ENCODE results near the gene P3R3URF. TPM values are rescaled to one million over a fixed set of nuclear protein-coding genes. Genes with fewer than 3 reads are reported as not detected.

The P3R3URF gene
- total RNA-seq, 2 donors from 2014 or later = not detected

- Mint-ChIP-seq H3K27me3 (ENCODE audit: insufficient read depth) (no peaks in the 10 kb centered on the region), H3K36me3 (ENCODE audit: low read depth) (peaks cover 1% of the 10 kb centered on the region), H3K9me3 (no peaks in the 10 kb centered on the region), H3K27ac (no peak overlapping the region), H3K4me1 (peaks cover 11% of the 10 kb centered on the region), H3K4me3 (no peak overlapping the region)
- no peak overlapping the region for H3K4me3 ChIP-seq (ENCODE audit: low read length)
- H3K36me3 ChIP-seq (ENCODE audit: control insufficient read depth, insufficient read depth, low read length) = no peaks in the 10 kb centered on the region
- no peak overlapping the region for H3K9ac ChIP-seq (ENCODE audit: extremely low read depth, low read length, poor library complexity, severe bottlenecking)
- H3K9me3 ChIP-seq (ENCODE audit: control insufficient read depth, low read length) = no peaks in the 10 kb centered on the region
- no peak for DNase-seq
- H3K27me3 ChIP-seq (ENCODE audit: control insufficient read depth, insufficient read depth, low read length, poor library complexity, severe bottlenecking) = no peaks in the 10 kb centered on the region
- H3K27ac ChIP-seq (ENCODE audit: low read depth, low read length) = no peak overlapping the region
- TF ChIP-seq CTCF (conservative IDR thresholded peaks at IDR 0.05) = no peak
- 90 to 92% methylated on average over 3 of the region's 3 CpGs for WGBS, 2 experiments (ENCODE audit: insufficient coverage in 1 of 2, insufficient read length in 1 of 2)
- H3K4me1 ChIP-seq (ENCODE audit: control insufficient read depth, insufficient read depth, low read length) = no peaks in the 10 kb centered on the region
Observed at GRCh38 chr1:46205141-46205540, 28.9 kb upstream of the P3R3URF start.

- Mint-ChIP-seq H3K27ac (no peak overlapping the region), H3K36me3 (ENCODE audit: low read depth) (peaks cover 1% of the 10 kb centered on the region), H3K4me3 (peak overlapping the region; percentile 83), H3K9me3 (no peaks in the 10 kb centered on the region), H3K4me1 (peaks cover 11% of the 10 kb centered on the region), H3K27me3 (ENCODE audit: insufficient read depth) (no peaks in the 10 kb centered on the region)
- no peak for DNase-seq
- 78 to 82% methylated on average over 3 to 5 of the region's 5 CpGs for WGBS, 2 experiments (ENCODE audit: insufficient coverage in 1 of 2, insufficient read length in 1 of 2)
- TF ChIP-seq CTCF (conservative IDR thresholded peaks at IDR 0.05) = no peak
- Histone ChIP-seq H3K9me3 (ENCODE audit: control insufficient read depth, low read length) (no peaks in the 10 kb centered on the region), H3K4me1 (ENCODE audit: control insufficient read depth, insufficient read depth, low read length) (no peaks in the 10 kb centered on the region), H3K27me3 (ENCODE audit: control insufficient read depth, insufficient read depth, low read length, poor library complexity, severe bottlenecking) (no peaks in the 10 kb centered on the region), H3K9ac (ENCODE audit: extremely low read depth, low read length, poor library complexity, severe bottlenecking) (peak overlapping the region; percentile 34), H3K36me3 (ENCODE audit: control insufficient read depth, insufficient read depth, low read length) (no peaks in the 10 kb centered on the region), H3K27ac (ENCODE audit: low read depth, low read length) (no peak overlapping the region), H3K4me3 (ENCODE audit: low read length) (peak overlapping the region; percentile 90)
Observed at GRCh38 chr1:46204406-46204742, 28.1 kb upstream of the P3R3URF start.

- no peaks in the 10 kb centered on the region for H3K9me3 ChIP-seq (ENCODE audit: control insufficient read depth, low read length)
- H3K27me3 ChIP-seq (ENCODE audit: control insufficient read depth, insufficient read depth, low read length, poor library complexity, severe bottlenecking) = no peaks in the 10 kb centered on the region
- peak overlapping the region; percentile 52 for H3K9ac ChIP-seq (ENCODE audit: extremely low read depth, low read length, poor library complexity, severe bottlenecking)
- peak; percentile 64 for DNase-seq
- peaks cover 11% of the 10 kb centered on the region for H3K4me1 Mint-ChIP-seq
- peak overlapping the region; percentile 83 for H3K4me3 Mint-ChIP-seq
- H3K36me3 Mint-ChIP-seq (ENCODE audit: low read depth) = peaks cover 1% of the 10 kb centered on the region
- H3K36me3 ChIP-seq (ENCODE audit: control insufficient read depth, insufficient read depth, low read length) = no peaks in the 10 kb centered on the region
- H3K4me1 ChIP-seq (ENCODE audit: control insufficient read depth, insufficient read depth, low read length) = no peaks in the 10 kb centered on the region
- H3K27me3 Mint-ChIP-seq (ENCODE audit: insufficient read depth) = no peaks in the 10 kb centered on the region
- no peak overlapping the region for H3K27ac Mint-ChIP-seq
- TF ChIP-seq CTCF (conservative IDR thresholded peaks at IDR 0.05) = no peak
- peak overlapping the region; percentile 90 for H3K4me3 ChIP-seq (ENCODE audit: low read length)
- WGBS, 2 experiments (ENCODE audit: insufficient coverage in 1 of 2, insufficient read length in 1 of 2) = 17 to 24% methylated on average over 5 to 14 of the region's 14 CpGs
- H3K27ac ChIP-seq (ENCODE audit: low read depth, low read length) = no peak overlapping the region
- no peaks in the 10 kb centered on the region for H3K9me3 Mint-ChIP-seq
Observed at GRCh38 chr1:46203738-46204405, 27.6 kb upstream of the P3R3URF start.
